HEK293 (cell line): ENCODE measurements around the gene LDB2.

Source experiments
- CTCF ChIA-PET: fragments of 350-600 bp; formaldehyde crosslinking; extraction: SDS; loops from one replicate; lab custom pipeline; 2021; ENCODE audit warnings: antibody characterized with exemption; lab: Yijun Ruan, JAX
- POLR2A ChIA-PET: fragments of 300-600 bp; formaldehyde crosslinking; extraction: SDS; loops from one replicate; lab custom pipeline; 2020; ENCODE audit warnings: antibody characterized with exemption, inconsistent platforms; lab: Yijun Ruan, JAX
- H3K27ac ChIP-seq: fragments of 200-500 bp; sonication (Bioruptor generic); 2 replicates; pipeline ENCODE4 v1.5.1; 2014; ENCODE audit warnings: low read depth, low read length, control low read depth, inconsistent platforms; ENCODE audit errors: extremely low read depth
- H3K36me3 ChIP-seq, 2 experiments: fragments of 200-500 bp in 1 of 2; sonication (Bioruptor generic) in 1 of 2; 1 replicate in 1 of 2; 2 replicates in 1 of 2; pipeline ENCODE4 v1.5.1; 2014 to 2017; ENCODE audit warnings: inconsistent platforms in 2 of 2, low read length in 2 of 2; ENCODE audit not compliant: control insufficient read depth in 2 of 2, insufficient read depth in 1 of 2
- H3K4me1 ChIP-seq: fragments of 200-500 bp; sonication (Bioruptor generic); 2 replicates; pipeline ENCODE4 v1.5.1; 2014; ENCODE audit warnings: mild to moderate bottlenecking, low read length, inconsistent platforms; ENCODE audit not compliant: control insufficient read depth, insufficient read depth
- H3K4me3 ChIP-seq: 2 replicates; pipeline ENCODE4 v1.5.1; 2011; ENCODE audit warnings: low read depth, mild to moderate bottlenecking, control low read depth, low read length, moderate library complexity
- H3K9me3 ChIP-seq: fragments of 200-500 bp; sonication (Bioruptor generic); 2 replicates; pipeline ENCODE4 v1.5.1; 2014; ENCODE audit warnings: low read depth, low read length, inconsistent platforms; ENCODE audit not compliant: control insufficient read depth, insufficient read depth
- KLF16 ChIP-seq: fragments of 450-650 bp; formaldehyde crosslinking; IDR thresholded peaks from 2 replicates; pipeline ENCODE4 v1.5.1; 2017; ENCODE audit warnings: missing biosample characterization, missing genetic modification characterization
- OSR2 ChIP-seq: fragments of 450-650 bp; formaldehyde crosslinking; IDR thresholded peaks from 2 replicates; pipeline ENCODE4 v1.5.1; 2016; ENCODE audit warnings: missing biosample characterization, missing genetic modification characterization
- PBX3 ChIP-seq: sonication (generic); formaldehyde crosslinking; IDR thresholded peaks from 2 replicates; pipeline ENCODE4 v1.8.1; 2022; ENCODE audit warnings: mild to moderate bottlenecking, moderate library complexity, missing genetic modification reagents
- PRDM6 ChIP-seq: fragments of 450-650 bp; formaldehyde crosslinking; IDR thresholded peaks from 2 replicates; pipeline ENCODE4 v1.5.1; 2017; ENCODE audit warnings: missing biosample characterization, missing genetic modification characterization
- SETDB1 ChIP-seq: IDR thresholded peaks from one replicate; pipeline ENCODE4 v1.6.1; 2017; ENCODE audit warnings: mild to moderate bottlenecking, low read length, moderate library complexity, mixed read lengths; ENCODE audit not compliant: insufficient read length
- TCF7L2 ChIP-seq: IDR thresholded peaks from 2 replicates; pipeline ENCODE4 v1.6.1; 2011; ENCODE audit warnings: low read depth, mild to moderate bottlenecking, inconsistent platforms, low read length, moderate library complexity, borderline replicate concordance
- YY2 ChIP-seq: fragments of 450-650 bp; formaldehyde crosslinking; IDR thresholded peaks from 2 replicates; pipeline ENCODE4 v1.5.1; 2016; ENCODE audit warnings: missing biosample characterization, missing genetic modification characterization
- ZBTB11 ChIP-seq: fragments of 450-650 bp; formaldehyde crosslinking; conservative IDR thresholded peaks from 2 replicates; pipeline ENCODE4 v1.5.1; 2016; ENCODE audit warnings: low read depth, missing biosample characterization, missing genetic modification characterization
- ZBTB20 ChIP-seq: fragments of 450-650 bp; formaldehyde crosslinking; IDR thresholded peaks from 2 replicates; pipeline ENCODE4 v1.5.1; 2016; ENCODE audit warnings: missing biosample characterization, missing genetic modification characterization
- ZBTB26 ChIP-seq: fragments of 450-650 bp; formaldehyde crosslinking; optimal IDR thresholded peaks from 2 replicates; pipeline ENCODE3; 2016; ENCODE audit warnings: missing biosample characterization, mild to moderate bottlenecking, missing genetic modification characterization
- ZNF155 ChIP-seq: fragments of 450-650 bp; formaldehyde crosslinking; IDR thresholded peaks from 2 replicates; pipeline ENCODE4 v1.5.1; 2016; ENCODE audit warnings: missing biosample characterization, missing genetic modification characterization
- ZNF18 ChIP-seq: fragments of 450-650 bp; formaldehyde crosslinking; IDR thresholded peaks from 2 replicates; pipeline ENCODE4 v1.5.1; 2016; ENCODE audit warnings: missing biosample characterization, missing genetic modification characterization
- ZNF544 ChIP-seq: fragments of 450-650 bp; formaldehyde crosslinking; IDR thresholded peaks from 2 replicates; pipeline ENCODE4 v1.5.0; 2017; ENCODE audit warnings: missing biosample characterization, missing genetic modification characterization
- ZNF639 ChIP-seq: fragments of 450-650 bp; formaldehyde crosslinking; IDR thresholded peaks from 2 replicates; pipeline ENCODE4 v1.5.1; 2016; ENCODE audit warnings: missing biosample characterization, missing genetic modification characterization
- ZNF660 ChIP-seq: fragments of 450-650 bp; IDR thresholded peaks from 2 replicates; pipeline ENCODE4 v1.5.1; 2018; ENCODE audit warnings: missing biosample characterization, mild to moderate bottlenecking, missing genetic modification characterization
- ZNF664 ChIP-seq: fragments of 450-650 bp; formaldehyde crosslinking; IDR thresholded peaks from 2 replicates; pipeline ENCODE4 v1.5.1; 2016; ENCODE audit warnings: missing biosample characterization, missing genetic modification characterization
- ZSCAN18 ChIP-seq: fragments of 450-650 bp; formaldehyde crosslinking; IDR thresholded peaks from 2 replicates; pipeline ENCODE4 v1.5.1; 2016; ENCODE audit warnings: missing biosample characterization, missing genetic modification characterization
- ZSCAN5A ChIP-seq: fragments of 450-650 bp; formaldehyde crosslinking; IDR thresholded peaks from 2 replicates; pipeline ENCODE4 v1.5.1; 2016; ENCODE audit warnings: missing biosample characterization, missing genetic modification characterization
- ZXDB ChIP-seq: fragments of 450-650 bp; formaldehyde crosslinking; IDR thresholded peaks from 2 replicates; pipeline ENCODE4 v1.5.1; 2016; ENCODE audit warnings: missing biosample characterization, missing genetic modification characterization

Gene LDB2

GRCh38 chr4:16726368-16727050, 171.9 kb downstream of the LDB2 start:
- CTCF ChIA-PET = no interaction called here
- TF ChIP-seq OSR2 = no peak
- TF ChIP-seq SETDB1 = no peak
- TF ChIP-seq ZXDB (tag by site-specific recombination) = no peak
- no peak for TF ChIP-seq ZSCAN18 (tag by site-specific recombination)
- no peak for TF ChIP-seq ZBTB11 (tag by site-specific recombination)
- TF ChIP-seq ZNF660 (tag by site-specific recombination) = no peak
- TF ChIP-seq ZSCAN5A = no peak
- TF ChIP-seq YY2 (tag by site-specific recombination) = no peak
- no peak for TF ChIP-seq TCF7L2
- TF ChIP-seq ZNF155 (tag by site-specific recombination) = no peak
- no peak for TF ChIP-seq ZBTB20
- no peak for TF ChIP-seq KLF16 (tag by site-specific recombination)
- TF ChIP-seq ZBTB26 = no peak
- no peak for TF ChIP-seq ZNF639 (tag by site-specific recombination)
- no peak for TF ChIP-seq ZNF18
- no peak for TF ChIP-seq PBX3 (CRISPR knock-in tag)
- TF ChIP-seq ZNF664 = no peak
- no peak for TF ChIP-seq PRDM6 (tag by site-specific recombination)
- no peak for TF ChIP-seq ZNF544

More at GRCh38 chr4:16726368-16727050, 171.9 kb downstream of the LDB2 start:
- Histone ChIP-seq H3K4me3 (no peak overlapping the region), H3K36me3 (no peaks in the 10 kb centered on the region), H3K27ac (no peak overlapping the region), H3K4me1 (no peaks in the 10 kb centered on the region), H3K9me3 (no peaks in the 10 kb centered on the region)
- POLR2A ChIA-PET = no interaction called here
